Astrocyte of the spinal cord (primary cell): ENCODE measurements around the gene MRPS23.

Experiments used
- DNase-seq: peaks from one replicate; pipeline ENCODE4 v3.0.0; 2011; ENCODE audit warnings: low read depth, low spot score
- H3K4me3 ChIP-seq: 2 replicates; pipeline ENCODE4 v1.5.1; 2011; ENCODE audit warnings: low read depth, mild to moderate bottlenecking, low read length, moderate library complexity
- in situ Hi-C: cut with HindIII; loops from 2 replicates; pipeline ENCODE4 v1.10.0; 2017; ENCODE audit warnings: low sequenced_read_pairs
- TF ChIP-seq, protein P1 (sequence below): IDR thresholded peaks from 2 replicates; pipeline ENCODE4 v1.5.1; 2012; ENCODE audit warnings: low read depth, mild to moderate bottlenecking, low read length, inconsistent platforms

The MRPS23 gene

GRCh38 chr17:57835333-57835900, 14.4 kb downstream of the MRPS23 start:
- DNase-seq, result no peak
- no peak overlapping the region for H3K4me3 ChIP-seq
- in situ Hi-C loops, result no loop called here
- TF ChIP-seq, protein P1, sequence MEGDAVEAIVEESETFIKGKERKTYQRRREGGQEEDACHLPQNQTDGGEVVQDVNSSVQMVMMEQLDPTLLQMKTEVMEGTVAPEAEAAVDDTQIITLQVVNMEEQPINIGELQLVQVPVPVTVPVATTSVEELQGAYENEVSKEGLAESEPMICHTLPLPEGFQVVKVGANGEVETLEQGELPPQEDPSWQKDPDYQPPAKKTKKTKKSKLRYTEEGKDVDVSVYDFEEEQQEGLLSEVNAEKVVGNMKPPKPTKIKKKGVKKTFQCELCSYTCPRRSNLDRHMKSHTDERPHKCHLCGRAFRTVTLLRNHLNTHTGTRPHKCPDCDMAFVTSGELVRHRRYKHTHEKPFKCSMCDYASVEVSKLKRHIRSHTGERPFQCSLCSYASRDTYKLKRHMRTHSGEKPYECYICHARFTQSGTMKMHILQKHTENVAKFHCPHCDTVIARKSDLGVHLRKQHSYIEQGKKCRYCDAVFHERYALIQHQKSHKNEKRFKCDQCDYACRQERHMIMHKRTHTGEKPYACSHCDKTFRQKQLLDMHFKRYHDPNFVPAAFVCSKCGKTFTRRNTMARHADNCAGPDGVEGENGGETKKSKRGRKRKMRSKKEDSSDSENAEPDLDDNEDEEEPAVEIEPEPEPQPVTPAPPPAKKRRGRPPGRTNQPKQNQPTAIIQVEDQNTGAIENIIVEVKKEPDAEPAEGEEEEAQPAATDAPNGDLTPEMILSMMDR, result no peak

DNA sequence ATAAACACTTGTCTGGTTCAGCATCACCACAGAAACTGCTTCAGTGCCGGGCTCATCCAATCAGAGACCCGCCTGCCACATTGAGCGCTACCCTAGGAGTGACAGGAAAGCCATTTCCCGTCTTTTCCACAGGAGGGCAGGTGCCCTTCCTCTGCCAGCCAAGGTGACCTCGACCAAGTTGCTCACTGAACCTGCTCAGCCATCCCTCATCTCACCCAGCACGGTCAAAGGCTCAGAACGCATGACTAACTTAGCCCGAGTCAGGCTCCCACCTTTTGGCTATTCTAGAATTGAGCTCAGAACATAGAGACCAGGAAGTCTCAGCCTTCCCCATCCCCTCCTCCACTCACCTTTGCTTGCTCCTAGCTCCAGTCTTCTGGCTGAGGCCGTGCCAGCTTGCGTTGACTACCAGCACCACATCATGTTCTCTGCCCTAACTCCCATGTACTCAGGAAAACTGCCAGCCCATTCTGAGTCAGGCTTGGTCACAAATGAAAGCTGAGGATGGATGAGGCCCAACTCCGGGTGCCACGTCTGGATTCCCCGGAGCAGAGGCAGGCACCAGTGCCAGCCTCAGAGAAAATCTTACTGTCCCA, 15.6 kb downstream of the MRPS23 start:
- TF ChIP-seq, protein P1, result no peak
- in situ Hi-C loops, result no loop called here
- no peak overlapping the region for H3K4me3 ChIP-seq
- DNase-seq, result peak; percentile 46

DNA sequence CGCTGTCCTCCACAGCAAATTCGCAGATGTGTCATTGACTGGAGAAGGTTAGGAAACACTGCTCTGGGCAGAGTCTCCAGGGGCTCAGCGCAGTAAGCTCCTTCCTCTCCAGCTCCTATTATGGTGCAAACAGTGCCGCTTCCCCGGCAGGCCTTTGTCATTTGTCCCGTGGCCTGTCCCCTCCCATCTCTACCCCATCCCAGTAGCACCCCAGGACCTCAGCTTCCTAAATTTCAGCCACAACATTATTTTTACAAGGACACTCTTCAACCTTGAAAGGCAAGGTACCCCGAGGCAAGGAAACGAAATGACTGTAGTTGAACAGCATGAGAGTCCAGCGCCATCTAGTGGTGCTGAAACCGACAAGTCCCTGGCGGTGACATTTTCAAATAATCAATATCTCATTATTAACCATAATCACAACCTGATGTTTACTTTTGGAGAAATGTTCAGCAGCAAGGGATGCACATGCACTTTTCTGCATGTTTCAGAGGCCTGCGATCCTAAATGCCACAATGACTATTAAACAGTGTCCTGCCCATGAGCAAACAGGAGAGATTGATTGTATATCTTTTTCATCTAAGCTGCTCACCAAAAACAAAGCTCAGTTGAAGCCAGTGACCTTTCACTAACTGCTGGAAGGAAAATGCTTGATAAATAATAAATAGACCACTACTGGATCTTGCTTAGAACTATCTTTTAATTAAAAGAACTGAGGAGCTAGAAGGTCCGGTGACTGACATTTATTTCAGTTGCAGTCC, 16.5 kb downstream of the MRPS23 start:
- H3K4me3 ChIP-seq, result peak overlapping the region; percentile 29
- TF ChIP-seq, protein P1, result peak; percentile 88
- in situ Hi-C loops, result no loop called here
- DNase-seq, result peak; percentile 78

DNA sequence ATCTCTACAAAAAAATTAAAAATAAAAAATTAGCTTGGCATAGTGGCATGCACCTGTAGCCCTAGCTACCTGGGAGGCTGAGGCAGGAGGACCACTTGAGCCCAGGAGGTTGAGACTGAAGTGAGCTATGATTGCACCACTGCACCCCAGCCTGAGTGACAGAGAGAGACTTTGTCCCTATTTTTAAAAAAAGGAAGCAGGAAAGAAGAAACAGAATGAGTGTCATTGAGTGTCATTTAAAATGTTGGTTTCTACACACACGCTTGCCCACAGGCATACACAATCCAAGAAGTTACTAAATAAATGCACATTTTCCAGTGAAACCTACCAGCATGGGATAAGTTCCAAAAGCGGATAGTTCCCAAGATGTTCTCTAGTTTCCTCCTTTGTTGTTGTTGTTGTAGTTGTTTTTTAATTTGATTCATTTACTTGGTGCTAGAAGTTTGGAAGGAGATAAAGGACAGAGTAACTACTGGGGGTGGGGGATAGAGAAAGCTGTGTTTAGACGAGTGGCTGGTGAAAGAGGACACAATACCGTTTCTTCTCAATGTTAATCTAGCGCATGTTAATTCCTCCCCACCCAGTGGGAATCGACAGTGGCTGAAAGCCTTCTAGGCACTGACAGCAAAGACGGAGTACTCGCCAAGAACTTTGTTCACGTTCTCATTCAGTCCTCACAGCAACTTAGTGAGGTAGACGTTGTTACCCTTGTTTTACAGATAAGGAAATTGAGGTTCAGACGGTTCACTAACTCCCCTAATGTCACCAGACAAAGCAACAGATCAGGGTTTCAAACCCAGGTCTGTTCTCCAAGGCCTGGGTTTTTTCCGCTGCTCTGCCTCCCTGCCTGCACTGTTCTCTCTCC, 17.3 kb downstream of the MRPS23 start:
- in situ Hi-C loops, result no loop called here

GRCh38 chr17:57830880-57831279, 19.0 kb downstream of the MRPS23 start:
- TF ChIP-seq, protein P1, result no peak
- DNase-seq, result no peak
- no peak overlapping the region for H3K4me3 ChIP-seq
- in situ Hi-C loops, result no loop called here

More for the DNA sequence above, 17.3 kb downstream of the MRPS23 start:
- DNase-seq, result no peak
- no peak overlapping the region for H3K4me3 ChIP-seq
- TF ChIP-seq, protein P1, result no peak
